ENCODE measurements around the gene COL21A1. TPM values are rescaled to one million over a fixed set of nuclear protein-coding genes. Genes with fewer than 3 reads are reported as not detected.

Gene COL21A1
- total RNA-seq, 1 donor from 2014 or later: not detected

- no peaks in the 10 kb centered on the region for H3K36me3 Mint-ChIP-seq (ENCODE audit: low read depth)
- no peaks in the 10 kb centered on the region for H3K4me1 Mint-ChIP-seq
- ATAC-seq (ENCODE audit: low read depth): no peak
- H3K27me3 Mint-ChIP-seq: no peaks in the 10 kb centered on the region
- ChIA-PET CTCF (no interaction called here), POLR2A (no interaction called here)
- no peak overlapping the region for H3K27ac Mint-ChIP-seq
- no peak overlapping the region for H3K4me3 Mint-ChIP-seq
- no peak for DNase-seq
- H3K9me3 Mint-ChIP-seq: peaks cover 15% of the 10 kb centered on the region
- intact Hi-C loops (cut with micrococcal nuclease): no loop called here
- TF ChIP-seq, protein P1, sequence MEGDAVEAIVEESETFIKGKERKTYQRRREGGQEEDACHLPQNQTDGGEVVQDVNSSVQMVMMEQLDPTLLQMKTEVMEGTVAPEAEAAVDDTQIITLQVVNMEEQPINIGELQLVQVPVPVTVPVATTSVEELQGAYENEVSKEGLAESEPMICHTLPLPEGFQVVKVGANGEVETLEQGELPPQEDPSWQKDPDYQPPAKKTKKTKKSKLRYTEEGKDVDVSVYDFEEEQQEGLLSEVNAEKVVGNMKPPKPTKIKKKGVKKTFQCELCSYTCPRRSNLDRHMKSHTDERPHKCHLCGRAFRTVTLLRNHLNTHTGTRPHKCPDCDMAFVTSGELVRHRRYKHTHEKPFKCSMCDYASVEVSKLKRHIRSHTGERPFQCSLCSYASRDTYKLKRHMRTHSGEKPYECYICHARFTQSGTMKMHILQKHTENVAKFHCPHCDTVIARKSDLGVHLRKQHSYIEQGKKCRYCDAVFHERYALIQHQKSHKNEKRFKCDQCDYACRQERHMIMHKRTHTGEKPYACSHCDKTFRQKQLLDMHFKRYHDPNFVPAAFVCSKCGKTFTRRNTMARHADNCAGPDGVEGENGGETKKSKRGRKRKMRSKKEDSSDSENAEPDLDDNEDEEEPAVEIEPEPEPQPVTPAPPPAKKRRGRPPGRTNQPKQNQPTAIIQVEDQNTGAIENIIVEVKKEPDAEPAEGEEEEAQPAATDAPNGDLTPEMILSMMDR (IDR thresholded peaks at IDR 0.05): no peak
Measured at GRCh38 chr6:56158571-56158970, 88.8 kb downstream of the COL21A1 start.

DNA sequence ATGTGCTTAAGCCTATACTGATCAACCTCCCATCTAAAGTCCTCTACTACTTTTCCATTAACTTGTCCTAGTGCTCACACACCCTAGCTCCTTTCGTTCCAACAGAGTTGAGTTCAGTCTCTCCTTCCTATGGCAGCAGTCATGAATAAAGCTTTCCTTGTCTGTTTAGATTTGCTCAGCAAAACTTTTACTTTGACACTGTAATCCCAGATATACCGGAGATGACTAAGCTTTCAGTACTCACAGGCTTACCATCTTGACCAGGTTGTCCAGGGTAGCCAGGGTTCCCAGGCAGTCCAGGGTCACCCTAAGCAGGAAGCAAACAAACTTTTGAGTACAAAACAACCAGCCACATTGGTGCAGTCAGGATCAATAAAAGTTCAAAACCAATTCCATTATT, 90.7 kb downstream of the COL21A1 start:
- TF ChIP-seq, protein P1 (IDR thresholded peaks at IDR 0.05): no peak
- no peak overlapping the region for H3K27ac Mint-ChIP-seq
- H3K4me1 Mint-ChIP-seq: no peaks in the 10 kb centered on the region
- ChIA-PET POLR2A (no interaction called here), CTCF (no interaction called here)
- H3K27me3 Mint-ChIP-seq: no peaks in the 10 kb centered on the region
- intact Hi-C loops (cut with micrococcal nuclease): no loop called here
- no peak overlapping the region for H3K4me3 Mint-ChIP-seq
- no peak for ATAC-seq (ENCODE audit: low read depth)
- H3K9me3 Mint-ChIP-seq: peaks cover 18% of the 10 kb centered on the region
- no peaks in the 10 kb centered on the region for H3K36me3 Mint-ChIP-seq (ENCODE audit: low read depth)
- DNase-seq: no peak

- ChIA-PET POLR2A (no interaction called here), CTCF (no interaction called here)
- H3K9me3 Mint-ChIP-seq: peaks cover 16% of the 10 kb centered on the region
- intact Hi-C loops (cut with micrococcal nuclease): no loop called here
- no peaks in the 10 kb centered on the region for H3K27me3 Mint-ChIP-seq
- DNase-seq: no peak
- H3K4me3 Mint-ChIP-seq: no peak overlapping the region
- no peak for ATAC-seq (ENCODE audit: low read depth)
- TF ChIP-seq, protein P1 (IDR thresholded peaks at IDR 0.05): no peak
- H3K36me3 Mint-ChIP-seq (ENCODE audit: low read depth): no peaks in the 10 kb centered on the region
- H3K27ac Mint-ChIP-seq: no peak overlapping the region
- H3K4me1 Mint-ChIP-seq: no peaks in the 10 kb centered on the region
Measured at GRCh38 chr6:56155634-56156141, 91.7 kb downstream of the COL21A1 start.

DNA sequence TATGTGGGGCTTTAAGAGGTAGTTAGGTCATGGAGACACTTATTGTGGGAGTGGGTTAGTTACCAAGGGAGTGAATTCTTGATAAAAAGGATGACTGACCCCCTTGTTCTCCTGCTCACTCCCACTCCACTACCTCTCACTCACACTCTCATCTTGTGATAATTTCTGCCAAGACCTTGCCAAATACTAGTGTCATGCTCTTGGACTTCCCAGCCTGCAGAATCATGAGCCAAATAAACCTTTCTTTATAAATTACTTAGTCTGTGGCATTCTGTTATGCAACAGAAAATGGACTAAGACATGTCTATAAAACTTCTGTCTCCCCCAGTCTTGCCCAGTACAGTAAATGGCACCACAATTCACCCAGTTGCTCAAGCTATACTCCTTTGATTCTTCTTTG, 93.3 kb downstream of the COL21A1 start:
- TF ChIP-seq, protein P1 (IDR thresholded peaks at IDR 0.05): no peak
- ChIA-PET POLR2A (no interaction called here), CTCF (no interaction called here)
- H3K4me1 Mint-ChIP-seq: no peaks in the 10 kb centered on the region
- no peaks in the 10 kb centered on the region for H3K36me3 Mint-ChIP-seq (ENCODE audit: low read depth)
- DNase-seq (no peak), ATAC-seq (ENCODE audit: low read depth) (no peak)
- H3K9me3 Mint-ChIP-seq: peaks cover 15% of the 10 kb centered on the region
- intact Hi-C loops (cut with micrococcal nuclease): no loop called here
- no peak overlapping the region for H3K4me3 Mint-ChIP-seq
- H3K27ac Mint-ChIP-seq: no peak overlapping the region
- no peaks in the 10 kb centered on the region for H3K27me3 Mint-ChIP-seq

DNA sequence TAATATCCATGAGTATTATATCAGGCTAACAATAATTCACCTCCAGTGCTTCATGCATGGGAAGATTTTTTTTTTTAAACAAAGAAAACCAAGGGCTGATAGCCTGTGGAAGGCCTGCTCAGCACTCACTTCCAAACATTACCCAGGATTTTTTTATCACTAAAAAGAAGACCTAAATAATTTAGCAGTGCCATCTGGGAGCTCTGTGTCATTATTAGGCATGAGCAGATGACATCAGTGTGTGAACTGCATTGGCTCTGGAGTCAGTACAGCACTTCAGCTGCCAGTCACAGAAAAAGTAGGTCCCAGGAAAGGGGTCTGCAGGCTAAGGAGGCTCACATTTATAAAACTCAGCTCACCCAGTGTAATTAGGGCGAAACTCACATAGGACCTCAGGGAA, 94.8 kb downstream of the COL21A1 start:
- ChIA-PET CTCF (no interaction called here), POLR2A (no interaction called here)
- TF ChIP-seq, protein P1 (IDR thresholded peaks at IDR 0.05): no peak
- no peaks in the 10 kb centered on the region for H3K36me3 Mint-ChIP-seq (ENCODE audit: low read depth)
- peaks cover 15% of the 10 kb centered on the region for H3K9me3 Mint-ChIP-seq
- DNase-seq: no peak
- H3K4me3 Mint-ChIP-seq: no peak overlapping the region
- no peak overlapping the region for H3K27ac Mint-ChIP-seq
- no peaks in the 10 kb centered on the region for H3K4me1 Mint-ChIP-seq
- intact Hi-C loops (cut with micrococcal nuclease): no loop called here
- H3K27me3 Mint-ChIP-seq: no peaks in the 10 kb centered on the region
- no peak for ATAC-seq (ENCODE audit: low read depth)
